B cell (primary cell): ENCODE measurements around the gene ZNF407.

ENCODE experiments used
- CTCF ChIP-seq: fragments of 200-600 bp; IDR thresholded peaks from one replicate; pipeline ENCODE4 v1.8.0; 2022; ENCODE audit warnings: antibody characterized with exemption, mild to moderate bottlenecking
- EZH2 ChIP-seq: IDR thresholded peaks from 2 replicates; pipeline ENCODE4 v1.6.1; 2012; ENCODE audit warnings: borderline replicate concordance, low read depth, mild to moderate bottlenecking, moderate library complexity, low read length; ENCODE audit not compliant: insufficient read depth, poor library complexity, severe bottlenecking

- TF ChIP-seq CTCF: no peak
- TF ChIP-seq EZH2: no peak
These were observed 504.2 kb downstream of the ZNF407 start for GRCh38 chr18:75101916-75102315.
